Astrocyte of the hippocampus (primary cell): ENCODE results near the gene GALNT6.
"Not testable (repeated sequence)": the region's sequence is repeated elsewhere in the genome, so short reads cannot be mapped to it uniquely, and the experiment has no call there.

Experiments used
- DNase-seq: peaks from one replicate; pipeline ENCODE4 v3.0.0; 2011; ENCODE audit warnings: low read depth, low spot score

The GALNT6 gene

GRCh38 chr12:51323317-51323960, 67.8 kb downstream of the GALNT6 start:
- no peak for DNase-seq

GRCh38 chr12:51322452-51322851, 68.8 kb downstream of the GALNT6 start:
- DNase-seq: no peak

GRCh38 chr12:51321882-51322281, 69.3 kb downstream of the GALNT6 start:
- DNase-seq: no peak

GRCh38 chr12:51320695-51321320, 70.4 kb downstream of the GALNT6 start:
- peak; percentile 60 for DNase-seq

- DNase-seq: peak; percentile 27
Observed at GRCh38 chr12:51320311-51320694, 70.9 kb downstream of the GALNT6 start.

- DNase-seq: no peak
Observed at GRCh38 chr12:51318846-51319599, 72.2 kb downstream of the GALNT6 start.

- not testable (repeated sequence) for DNase-seq
Observed at GRCh38 chr12:51318057-51318806, 73.0 kb downstream of the GALNT6 start.

- DNase-seq: no peak
Observed at GRCh38 chr12:51311389-51311788, 79.8 kb downstream of the GALNT6 start.

- DNase-seq: peak; percentile 89
Observed at GRCh38 chr12:51307655-51308593, 83.3 kb downstream of the GALNT6 start.

- DNase-seq: no peak
Observed at GRCh38 chr12:51306507-51306906, 84.7 kb downstream of the GALNT6 start.
